NOMO-1 treated with dmso at 0.1 percent for 144 hours (cell line): ENCODE measurements around the gene TBC1D17.

ENCODE experiments used
- DNase-seq: peaks from one replicate; lab custom pipeline; 2025; ENCODE audit not compliant: unreplicated experiment; lab: John Stamatoyannopoulos, UW

TBC1D17 gene

GRCh38 chr19:49933643-49934042, 56.1 kb downstream of the TBC1D17 start:
- DNase-seq = no peak

GRCh38 chr19:49936549-49936948, 59.0 kb downstream of the TBC1D17 start:
- DNase-seq = no peak

- peak; percentile 41 for DNase-seq
Measured at GRCh38 chr19:49937750-49938381, 60.4 kb downstream of the TBC1D17 start.
